D721Med (cell line): ENCODE data around the gene PLCH1.

Source experiments
- DNase-seq: peaks from one replicate; pipeline ENCODE4 v3.0.0; 2011; ENCODE audit warnings: low spot score; ENCODE audit not compliant: insufficient read length
- FAIRE-seq: peaks from 2 replicates; lab custom pipeline; 2011; peaks lifted over from hg19 to GRCh38; lab: Jason Lieb, UNC
- CTCF ChIP-seq: IDR thresholded peaks from 2 replicates; pipeline ENCODE4 v1.5.1; 2012; ENCODE audit warnings: mild to moderate bottlenecking, control low read depth; ENCODE audit not compliant: insufficient read depth; ENCODE audit errors: missing control alignments

The PLCH1 gene

GRCh38 chr3:155491696-155492095, 253.2 kb downstream of the PLCH1 start:
- FAIRE-seq (no peak), DNase-seq (no peak)
- no peak for TF ChIP-seq CTCF

- FAIRE-seq (no peak), DNase-seq (no peak)
- no peak for TF ChIP-seq CTCF
Measured at GRCh38 chr3:155488671-155489070, 256.2 kb downstream of the PLCH1 start.

GRCh38 chr3:155485897-155486296, 259.0 kb downstream of the PLCH1 start:
- DNase-seq, result no peak
- FAIRE-seq, result no peak
- no peak for TF ChIP-seq CTCF

- no peak for DNase-seq
- no peak for FAIRE-seq
- TF ChIP-seq CTCF, result no peak
Measured at GRCh38 chr3:155481591-155481990, 263.3 kb downstream of the PLCH1 start.

- FAIRE-seq (no peak), DNase-seq (no peak)
- no peak for TF ChIP-seq CTCF
Measured at GRCh38 chr3:155481089-155481488, 263.8 kb downstream of the PLCH1 start.

- FAIRE-seq (no peak), DNase-seq (no peak)
- TF ChIP-seq CTCF, result no peak
Measured at GRCh38 chr3:155465664-155466063, 279.2 kb downstream of the PLCH1 start.

- FAIRE-seq (no peak), DNase-seq (no peak)
- TF ChIP-seq CTCF, result no peak
Measured at GRCh38 chr3:155462672-155463071, 282.2 kb downstream of the PLCH1 start.
